Measurements from ENCODE around the gene S1PR1.

S1PR1 gene

GRCh38 chr1:101280049-101280592 lies 43.3 kb downstream of the S1PR1 start:
- DNase-seq (ENCODE audit: low spot score), result no peak

GRCh38 chr1:101280942-101281654 lies 44.3 kb downstream of the S1PR1 start:
- DNase-seq (ENCODE audit: low spot score), result no peak

GRCh38 chr1:101281751-101282150 lies 44.9 kb downstream of the S1PR1 start:
- no peak for DNase-seq (ENCODE audit: low spot score)

GRCh38 chr1:101282314-101283038 lies 45.7 kb downstream of the S1PR1 start:
- DNase-seq (ENCODE audit: low spot score), result no peak

- DNase-seq (ENCODE audit: low spot score), result no peak
Measured at GRCh38 chr1:101283443-101283842, 46.6 kb downstream of the S1PR1 start.

- peak; percentile 36 for DNase-seq (ENCODE audit: low spot score)
Measured at GRCh38 chr1:101284021-101284420, 47.2 kb downstream of the S1PR1 start.

- DNase-seq (ENCODE audit: low spot score), result no peak
Measured at GRCh38 chr1:101284622-101285218, 47.9 kb downstream of the S1PR1 start.

GRCh38 chr1:101285922-101286570 lies 49.2 kb downstream of the S1PR1 start:
- no peak for DNase-seq (ENCODE audit: low spot score)

GRCh38 chr1:101288491-101288944 lies 51.7 kb downstream of the S1PR1 start:
- DNase-seq (ENCODE audit: low spot score), result peak; percentile 87

- no peak for DNase-seq (ENCODE audit: low spot score)
Measured at GRCh38 chr1:101290119-101290921, 53.5 kb downstream of the S1PR1 start.

All from activated CD4-positive, alpha-beta T cell treated with anti-CD3 and anti-CD28 coated beads, Interleukin-2, Interleukin-4, amounts not matched to agents 100 ng/mL and 50 ng/mL, durations not matched to agents 16 hours and 8 hours (primary cell).